ENCODE results near the gene RASD2. TPM values are rescaled to one million over a fixed set of nuclear protein-coding genes. Genes with fewer than 3 reads are reported as not detected.

Gene RASD2
- total RNA-seq, 1 experiment from 2014 or later: 0.42 TPM

DNA sequence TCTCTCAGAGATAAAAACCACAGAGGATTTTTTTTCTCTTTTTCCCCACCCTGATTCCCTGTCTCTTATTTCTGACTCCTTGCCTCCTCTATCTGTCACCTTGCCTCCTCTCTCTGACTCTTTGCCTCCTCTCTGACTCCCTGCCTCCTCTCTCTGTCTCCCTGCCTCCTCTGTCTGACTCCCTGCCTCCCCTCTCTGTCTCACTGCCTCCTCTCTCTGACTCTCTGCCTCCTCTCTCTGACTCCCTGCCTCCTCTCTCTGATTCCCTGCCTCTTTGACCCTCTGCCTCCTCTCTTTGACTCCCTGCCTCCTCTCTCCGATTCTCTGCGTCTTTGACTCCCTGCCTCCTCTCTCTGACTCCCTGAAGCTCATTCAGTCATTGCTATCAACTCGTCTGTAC is 3.1 kb downstream of the RASD2 start:
- Histone ChIP-seq H3K23ac (ENCODE audit: insufficient read length, low read depth, low read length) (no peak overlapping the region), H3K27me3 (ENCODE audit: insufficient read depth, low read length) (peaks cover 6% of the 10 kb centered on the region; the same call in 1 of the 2 replicates), H3K4me2 (ENCODE audit: insufficient read depth, insufficient read length, low read length) (no peak overlapping the region), H2BK120ac (ENCODE audit: low read depth, low read length, poor library complexity, severe bottlenecking) (no peak overlapping the region), H4K91ac (ENCODE audit: insufficient read length, low read depth, low read length) (no peak overlapping the region), H2AK5ac (ENCODE audit: insufficient read length, low read length) (no peak overlapping the region), H3K4me1 (ENCODE audit: insufficient read depth, low read length) (peaks cover 1% of the 10 kb centered on the region; the same call in 1 of the 2 replicates), H2BK20ac (ENCODE audit: low read depth, low read length, poor library complexity, severe bottlenecking) (no peak overlapping the region), H3K9me3 (ENCODE audit: control insufficient read depth, low read depth, low read length) (no peaks in the 10 kb centered on the region), H3K9ac (ENCODE audit: extremely low read depth, insufficient read length, low read length) (no peak overlapping the region), H2BK15ac (ENCODE audit: low read depth, low read length) (no peak overlapping the region), H3K18ac (ENCODE audit: insufficient read length, low read depth, low read length) (no peak overlapping the region), H3K4ac (ENCODE audit: low read depth, low read length) (no peak overlapping the region), H3T11ph (ENCODE audit: low read length) (no peak overlapping the region), H3K56ac (ENCODE audit: insufficient read length, low read depth, low read length) (no peak overlapping the region), H2BK12ac (ENCODE audit: insufficient read length, low read depth, low read length) (no peak overlapping the region), H2AFZ (ENCODE audit: low read length) (no peak overlapping the region), H3K79me2 (ENCODE audit: insufficient read depth, low read length) (no peaks in the 10 kb centered on the region), H4K20me1 (ENCODE audit: control insufficient read depth, insufficient read depth, insufficient read length) (no peaks in the 10 kb centered on the region), H3K14ac (ENCODE audit: insufficient read depth, low read length) (no peak overlapping the region), H2BK5ac (ENCODE audit: insufficient read length, low read length) (no peak overlapping the region), H4K8ac (replicated peaks; ENCODE audit: insufficient read length, low read depth, low read length) (no peak overlapping the region), H3K23me2 (ENCODE audit: insufficient read length, low read depth, low read length, poor library complexity, severe bottlenecking) (peaks cover 8% of the 10 kb centered on the region), H3K27ac (ENCODE audit: insufficient read length, low read depth, low read length) (no peak overlapping the region), H3K79me1 (ENCODE audit: insufficient read depth, low read depth, low read length, poor library complexity, severe bottlenecking) (no peaks in the 10 kb centered on the region), H4K5ac (ENCODE audit: insufficient read length, low read depth, low read length) (no peak overlapping the region)
- peaks cover 50% of the 10 kb centered on the region for H3K27me3 Mint-ChIP-seq (ENCODE audit: low read depth)
- no CpG with 5 or more reads among the region's 3 CpGs for WGBS (ENCODE audit: extremely low coverage, insufficient read length, low lambda C conversion rate)
- H3K9me3 Mint-ChIP-seq: no peaks in the 10 kb centered on the region; a peak in 1 of 5 replicates
- TF ChIP-seq, protein P1, sequence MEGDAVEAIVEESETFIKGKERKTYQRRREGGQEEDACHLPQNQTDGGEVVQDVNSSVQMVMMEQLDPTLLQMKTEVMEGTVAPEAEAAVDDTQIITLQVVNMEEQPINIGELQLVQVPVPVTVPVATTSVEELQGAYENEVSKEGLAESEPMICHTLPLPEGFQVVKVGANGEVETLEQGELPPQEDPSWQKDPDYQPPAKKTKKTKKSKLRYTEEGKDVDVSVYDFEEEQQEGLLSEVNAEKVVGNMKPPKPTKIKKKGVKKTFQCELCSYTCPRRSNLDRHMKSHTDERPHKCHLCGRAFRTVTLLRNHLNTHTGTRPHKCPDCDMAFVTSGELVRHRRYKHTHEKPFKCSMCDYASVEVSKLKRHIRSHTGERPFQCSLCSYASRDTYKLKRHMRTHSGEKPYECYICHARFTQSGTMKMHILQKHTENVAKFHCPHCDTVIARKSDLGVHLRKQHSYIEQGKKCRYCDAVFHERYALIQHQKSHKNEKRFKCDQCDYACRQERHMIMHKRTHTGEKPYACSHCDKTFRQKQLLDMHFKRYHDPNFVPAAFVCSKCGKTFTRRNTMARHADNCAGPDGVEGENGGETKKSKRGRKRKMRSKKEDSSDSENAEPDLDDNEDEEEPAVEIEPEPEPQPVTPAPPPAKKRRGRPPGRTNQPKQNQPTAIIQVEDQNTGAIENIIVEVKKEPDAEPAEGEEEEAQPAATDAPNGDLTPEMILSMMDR (conservative IDR thresholded peaks at IDR 0.05): no peak
- no peak for DNase-seq
- peaks cover 29 to 31% of the 10 kb centered on the region in 2 experiments for H3K4me1 Mint-ChIP-seq
- no peak overlapping the region for H3K27ac Mint-ChIP-seq
- peak overlapping the region in 1 of 2 experiments; percentile 4; a peak in 2 of 5 replicates for H3K4me3 Mint-ChIP-seq
- no peaks in the 10 kb centered on the region for H3K36me3 Mint-ChIP-seq (ENCODE audit: insufficient read depth in 1 of 3, low read depth in 3 of 3)
